ENCODE data around the gene MYADML2. TPM values are rescaled to one million over a fixed set of nuclear protein-coding genes. Genes with fewer than 3 reads are reported as not detected.
"Not testable (repeated sequence)": the region's sequence is repeated elsewhere in the genome, so short reads cannot be mapped to it uniquely, and the experiment has no call there.

MYADML2 gene
- total and polyA plus RNA-seq, 7 experiments from 2014 or later = not detected

DNA sequence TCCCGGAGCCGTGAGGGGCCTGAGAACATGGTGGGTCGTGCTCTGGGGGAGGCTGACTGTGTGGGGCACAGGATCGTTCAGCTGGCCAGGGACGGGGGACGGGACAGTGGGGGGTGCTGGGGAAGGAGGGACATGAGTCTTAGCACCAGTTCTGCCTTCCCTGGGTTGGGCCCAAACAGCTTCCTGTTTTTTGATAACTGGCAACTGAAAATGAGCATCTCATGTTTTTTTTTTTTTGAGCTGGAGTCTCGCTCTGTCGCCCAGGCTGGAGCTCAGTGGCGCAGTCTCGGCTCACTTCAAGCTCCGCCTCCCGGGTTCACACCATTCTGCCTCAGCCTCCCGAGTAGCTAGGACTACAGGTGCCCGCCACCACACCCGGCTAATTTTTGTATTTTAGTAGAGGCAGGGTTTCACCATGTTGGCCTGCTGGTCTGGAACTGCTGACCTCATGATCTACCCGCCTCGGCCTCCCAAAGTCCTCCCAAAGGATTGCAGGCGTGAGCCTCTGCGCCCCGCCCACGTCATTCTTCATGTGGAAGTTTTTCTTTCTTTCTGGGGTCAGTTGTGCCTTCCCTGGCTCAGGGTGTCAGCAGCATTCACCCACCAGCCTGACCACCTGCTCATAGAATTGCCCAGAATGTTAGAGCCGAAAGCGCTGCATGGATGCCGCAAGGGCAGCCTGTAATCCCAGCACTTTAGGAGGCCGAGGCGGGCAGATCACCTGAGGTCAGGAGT lies 36.8 kb upstream of the MYADML2 start:
- Mint-ChIP-seq H3K27ac (no peak overlapping the region), H3K9me3 (peaks cover 0 to 2% (median 0%) of the 10 kb centered on the region in 11 donors), H3K36me3 (peaks cover 5 to 32% (median 12%) of the 10 kb centered on the region in 5 donors), H3K27me3 (no peaks in the 10 kb centered on the region), H3K4me3 (no peak overlapping the region), H3K4me1 (peaks cover 26 to 51% (median 31%) of the 10 kb centered on the region in 7 donors)
- Histone ChIP-seq H3K9me3 (ENCODE audit: control insufficient read depth in 2 of 3, low read length in 3 of 3) (no peaks in the 10 kb centered on the region), H3K27ac (ENCODE audit: low read depth, low read length) (no peak overlapping the region), H3K4me3 (ENCODE audit: low read length) (no peak overlapping the region), H3K4me1 (ENCODE audit: control insufficient read depth in 2 of 2, insufficient read depth in 2 of 2, low read length in 2 of 2) (peaks cover 10 to 11% of the 10 kb centered on the region in 2 donors), H3K36me3 (ENCODE audit: control insufficient read depth in 2 of 3, insufficient read depth in 3 of 3, low read length in 3 of 3) (peaks cover 0 to 52% (median 8%) of the 10 kb centered on the region in 3 experiments), H3K27me3 (ENCODE audit: control insufficient read depth in 2 of 2, insufficient read depth in 2 of 2, low read length in 2 of 2) (no peaks in the 10 kb centered on the region)
- intact Hi-C loops (cut with micrococcal nuclease) = no loop called here
- ChIA-PET POLR2A (interaction anchor here (0.9 to 1.3 kb wide), 3 partner anchors 8 to 57 kb away, joined by 3 read pairs; partner anchors contain the start of gene MAFG), CTCF (interaction anchor here (0.6 to 1.7 kb wide), 2 partner anchors 36 to 299 kb away, joined by 3 to 8 read pairs; no protein-coding TSS in a partner anchor)
- no peak for ATAC-seq
- no peak for DNase-seq

DNA sequence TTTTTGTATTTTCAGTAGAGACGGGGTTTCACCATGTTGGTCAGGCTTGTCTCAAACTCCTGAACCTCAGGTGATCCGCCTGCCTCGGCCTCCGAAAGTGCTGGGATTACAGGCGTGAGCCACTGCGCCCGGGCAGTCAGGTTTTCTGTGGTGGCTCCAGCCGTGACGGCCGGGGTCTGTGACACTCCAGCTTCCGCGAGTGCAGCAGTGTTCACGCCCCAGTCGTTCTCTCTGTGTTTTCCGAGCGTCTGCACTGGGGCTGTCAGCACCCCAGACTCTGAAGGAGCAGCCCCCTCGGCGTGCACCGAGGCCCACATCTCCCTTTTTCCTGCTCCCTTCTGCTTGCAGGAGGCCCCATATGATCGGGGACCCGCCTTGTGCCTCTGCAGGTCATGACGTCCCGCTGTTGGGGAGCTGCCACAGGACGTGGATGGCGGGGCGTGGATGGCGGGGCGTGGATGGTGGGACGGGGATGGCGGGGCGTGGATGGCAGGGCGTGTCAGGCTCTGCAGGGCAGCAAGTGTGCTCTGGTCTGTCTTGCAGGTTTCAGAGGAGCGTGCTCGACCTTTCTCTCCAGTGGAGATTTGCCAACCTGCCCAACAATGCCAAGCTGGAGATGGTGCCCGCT lies 36.1 kb upstream of the MYADML2 start:
- Mint-ChIP-seq H3K36me3 (peaks cover 5 to 32% (median 12%) of the 10 kb centered on the region in 5 donors), H3K9me3 (peaks cover 0 to 2% (median 0%) of the 10 kb centered on the region in 11 donors), H3K4me3 (peak overlapping the region in 2 of 10 donors; percentile 44 to 60), H3K27ac (peak overlapping the region in 1 of 9 donors; percentile 28), H3K27me3 (no peaks in the 10 kb centered on the region), H3K4me1 (peaks cover 30 to 57% (median 33%) of the 10 kb centered on the region in 7 donors)
- Histone ChIP-seq H3K4me3 (ENCODE audit: low read length) (no peak overlapping the region), H3K27me3 (ENCODE audit: control insufficient read depth in 2 of 2, insufficient read depth in 2 of 2, low read length in 2 of 2) (no peaks in the 10 kb centered on the region), H3K36me3 (ENCODE audit: control insufficient read depth in 2 of 3, insufficient read depth in 3 of 3, low read length in 3 of 3) (peaks cover 0 to 48% (median 8%) of the 10 kb centered on the region in 3 experiments), H3K27ac (ENCODE audit: low read depth, low read length) (no peak overlapping the region), H3K9me3 (ENCODE audit: control insufficient read depth in 2 of 3, low read length in 3 of 3) (no peaks in the 10 kb centered on the region), H3K4me1 (ENCODE audit: control insufficient read depth in 2 of 2, insufficient read depth in 2 of 2, low read length in 2 of 2) (peaks cover 11 to 14% of the 10 kb centered on the region in 2 donors)
- POLR2A ChIA-PET = interaction anchor here (0.9 to 1.3 kb wide), 3 partner anchors 8 to 56 kb away, joined by 3 read pairs; partner anchors contain the start of gene MAFG
- DNase-seq (no peak), ATAC-seq (no peak)
- CTCF ChIA-PET = interaction anchor here (1.4 to 1.7 kb wide), 2 partner anchors 24 to 37 kb away, joined by 4 to 8 read pairs; no protein-coding TSS in a partner anchor
- intact Hi-C loops (cut with micrococcal nuclease) = no loop called here

DNA sequence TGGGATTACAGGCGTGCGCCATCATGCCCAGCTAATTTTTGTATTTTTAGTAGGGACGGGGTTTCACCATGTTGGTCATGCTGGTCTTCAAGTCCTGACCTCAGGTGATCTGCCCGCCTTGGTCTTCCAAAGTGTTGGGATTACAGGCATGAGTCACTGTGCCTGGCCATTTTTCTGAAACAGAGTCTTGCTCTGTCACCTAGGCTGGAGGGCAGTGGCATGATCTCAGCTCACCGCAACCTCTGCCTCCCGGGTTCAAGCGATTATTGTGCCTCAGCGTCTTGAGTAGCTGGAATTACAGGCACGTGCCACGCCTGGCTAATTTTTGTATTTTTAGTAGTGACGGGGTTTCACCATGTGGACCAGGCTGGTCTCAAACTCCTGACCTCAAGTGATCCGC lies 34.5 kb upstream of the MYADML2 start:
- POLR2A ChIA-PET; H3K4me3 ChIP-seq (ENCODE audit: low read length); H3K27ac Mint-ChIP-seq; H3K9me3 ChIP-seq (ENCODE audit: control insufficient read depth in 2 of 3, low read length in 3 of 3); intact Hi-C loops (cut with micrococcal nuclease); ATAC-seq; H3K27me3 ChIP-seq (ENCODE audit: control insufficient read depth in 2 of 2, insufficient read depth in 2 of 2, low read length in 2 of 2); H3K9me3 Mint-ChIP-seq; H3K27me3 Mint-ChIP-seq; H3K27ac ChIP-seq (ENCODE audit: low read depth, low read length); DNase-seq: not testable (repeated sequence)
- H3K4me1 ChIP-seq (ENCODE audit: control insufficient read depth in 2 of 2, insufficient read depth in 2 of 2, low read length in 2 of 2) = peaks cover 14 to 18% of the 10 kb centered on the region in 2 donors
- H3K36me3 ChIP-seq (ENCODE audit: control insufficient read depth in 2 of 3, insufficient read depth in 3 of 3, low read length in 3 of 3) = peaks cover 0 to 42% (median 8%) of the 10 kb centered on the region in 3 experiments
- Mint-ChIP-seq H3K36me3 (peaks cover 5 to 27% (median 12%) of the 10 kb centered on the region in 5 donors), H3K4me1 (peaks cover 28 to 63% (median 35%) of the 10 kb centered on the region in 7 donors), H3K4me3 (peak overlapping the region in 1 of 10 donors; percentile 16)
- CTCF ChIA-PET = interaction anchor here (0.6 to 0.9 kb wide), 2 partner anchors 39 to 395 kb away, joined by 3 read pairs; no protein-coding TSS in a partner anchor

GRCh38 chr17:81980707-81981343 lies 33.8 kb upstream of the MYADML2 start:
- Histone ChIP-seq H3K4me1 (ENCODE audit: control insufficient read depth in 2 of 2, insufficient read depth in 2 of 2, low read length in 2 of 2) (peaks cover 16 to 19% of the 10 kb centered on the region in 2 donors), H3K27ac (ENCODE audit: low read depth, low read length) (no peak overlapping the region), H3K27me3 (ENCODE audit: control insufficient read depth in 2 of 2, insufficient read depth in 2 of 2, low read length in 2 of 2) (no peaks in the 10 kb centered on the region), H3K36me3 (ENCODE audit: control insufficient read depth in 2 of 3, insufficient read depth in 3 of 3, low read length in 3 of 3) (peaks cover 0 to 37% (median 8%) of the 10 kb centered on the region in 3 experiments), H3K4me3 (ENCODE audit: low read length) (no peak overlapping the region), H3K9me3 (ENCODE audit: control insufficient read depth in 2 of 3, low read length in 3 of 3) (no peaks in the 10 kb centered on the region)
- DNase-seq (no peak), ATAC-seq (no peak)
- peaks cover 31 to 69% (median 41%) of the 10 kb centered on the region in 7 donors for H3K4me1 Mint-ChIP-seq
- peaks cover 0 to 2% (median 0%) of the 10 kb centered on the region in 11 donors for H3K9me3 Mint-ChIP-seq
- H3K4me3 Mint-ChIP-seq = peak overlapping the region in 9 of 10 donors; percentile 32 to 95 (median 67)
- intact Hi-C loops (cut with micrococcal nuclease) = no loop called here
- POLR2A ChIA-PET = interaction anchor here (1.3 kb wide), 1 partner anchor 8 kb away, joined by 3 read pairs; no protein-coding TSS in a partner anchor
- H3K27ac Mint-ChIP-seq = peak overlapping the region in 2 of 9 donors; percentile 36 to 49
- peaks cover 0 to 4% (median 0%) of the 10 kb centered on the region in 5 donors for H3K27me3 Mint-ChIP-seq
- CTCF ChIA-PET = interaction anchor here (0.8 to 2.4 kb wide), 6 partner anchors 13 to 45 kb away, joined by 3 to 7 read pairs (median 5); no protein-coding TSS in a partner anchor
- peaks cover 4 to 26% (median 12%) of the 10 kb centered on the region in 5 donors for H3K36me3 Mint-ChIP-seq

DNA sequence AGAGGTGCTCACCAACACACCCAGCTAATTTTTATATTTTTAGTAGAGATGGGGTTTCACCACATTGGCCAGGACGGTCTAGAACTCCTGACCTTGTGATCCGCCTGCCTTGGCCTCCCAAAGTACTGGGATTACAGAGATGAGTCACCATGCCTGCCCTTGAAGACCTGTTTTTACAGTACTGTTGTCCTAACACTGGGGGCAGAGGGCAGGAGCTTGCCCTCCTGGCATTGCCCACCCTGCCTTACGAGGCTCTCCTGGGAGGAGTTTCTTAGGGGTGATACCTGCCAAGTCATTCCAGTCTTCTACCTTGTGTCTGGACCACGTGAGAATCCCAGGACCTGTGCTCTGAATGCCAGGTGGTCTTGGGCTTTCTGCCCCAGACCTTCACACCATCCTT lies 33.1 kb upstream of the MYADML2 start:
- H3K9me3 Mint-ChIP-seq = peaks cover 0 to 2% (median 0%) of the 10 kb centered on the region in 11 donors
- peaks cover 31 to 68% (median 41%) of the 10 kb centered on the region in 7 donors for H3K4me1 Mint-ChIP-seq
- Histone ChIP-seq H3K9me3 (ENCODE audit: control insufficient read depth in 2 of 3, low read length in 3 of 3) (no peaks in the 10 kb centered on the region), H3K4me3 (ENCODE audit: low read length) (no peak overlapping the region), H3K36me3 (ENCODE audit: control insufficient read depth in 2 of 3, insufficient read depth in 3 of 3, low read length in 3 of 3) (peaks cover 0 to 30% (median 7%) of the 10 kb centered on the region in 3 experiments), H3K27ac (ENCODE audit: low read depth, low read length) (no peak overlapping the region), H3K27me3 (ENCODE audit: control insufficient read depth in 2 of 2, insufficient read depth in 2 of 2, low read length in 2 of 2) (no peaks in the 10 kb centered on the region), H3K4me1 (ENCODE audit: control insufficient read depth in 2 of 2, insufficient read depth in 2 of 2, low read length in 2 of 2) (peaks cover 16 to 19% of the 10 kb centered on the region in 2 donors)
- DNase-seq (no peak), ATAC-seq (no peak)
- peaks cover 1 to 21% (median 10%) of the 10 kb centered on the region in 5 donors for H3K36me3 Mint-ChIP-seq
- peaks cover 0 to 4% (median 0%) of the 10 kb centered on the region in 5 donors for H3K27me3 Mint-ChIP-seq
- ChIA-PET POLR2A (interaction anchor here (1.3 kb wide), 1 partner anchor 9 kb away, joined by 3 read pairs; no protein-coding TSS in a partner anchor), CTCF (interaction anchor here (0.8 to 2.4 kb wide), 5 partner anchors 12 to 46 kb away, joined by 3 to 7 read pairs (median 6); no protein-coding TSS in a partner anchor)
- peak overlapping the region; percentile 34 to 95 (median 68) for H3K4me3 Mint-ChIP-seq
- intact Hi-C loops (cut with micrococcal nuclease) = no loop called here
- H3K27ac Mint-ChIP-seq = peak overlapping the region in 4 of 9 donors; percentile 14 to 52 (median 42)
